HepG2 (cell line): ENCODE results near the gene FBXL7.

Experiments
- AGO2 ChIP-seq: fragments of 200-400 bp; formaldehyde crosslinking; optimal IDR thresholded peaks from 2 replicates; pipeline ENCODE3; 2017; ENCODE audit warnings: mild to moderate bottlenecking, low read depth, low read length, moderate library complexity
- BCL3 ChIP-seq: sonication (generic); formaldehyde crosslinking; IDR thresholded peaks from 2 replicates; pipeline ENCODE4 v1.5.1; 2020; ENCODE audit warnings: mild to moderate bottlenecking, missing genetic modification reagents, moderate library complexity
- CBX2 ChIP-seq, 2 experiments: fragments of 200-600 bp in 1 of 2; sonication (generic); formaldehyde crosslinking in 1 of 2; IDR thresholded peaks; 2 replicates each; pipeline versions ENCODE4 v1.7.0 to v1.8.1; 2018 to 2022; ENCODE audit warnings: low read depth in 2 of 2, low read length in 1 of 2, mild to moderate bottlenecking in 1 of 2, missing genetic modification reagents in 1 of 2
- DMTF1 ChIP-seq: sonication (generic); formaldehyde crosslinking; IDR thresholded peaks from 2 replicates; pipeline ENCODE4 v1.4.0; 2020; ENCODE audit warnings: mild to moderate bottlenecking, missing genetic modification reagents
- EP300 ChIP-seq, 3 experiments: sonication (generic) in 1 of 3; formaldehyde crosslinking in 1 of 3; IDR thresholded peaks; 2 replicates each; pipeline versions ENCODE4 v1.5.1 to v1.6.1; 2011 to 2020; ENCODE audit warnings: low read depth in 2 of 3, low read length in 2 of 3, borderline replicate concordance in 1 of 3, improper control_type of control experiment in 1 of 3, mild to moderate bottlenecking in 1 of 3, missing genetic modification reagents in 1 of 3, moderate library complexity in 1 of 3
- FOXK2 ChIP-seq: fragments of 450-650 bp; IDR thresholded peaks from 2 replicates; pipeline ENCODE4 v1.6.1; 2016
- HDAC2 ChIP-seq: sonication (generic); formaldehyde crosslinking; IDR thresholded peaks from 2 replicates; pipeline ENCODE4 v1.4.0; 2020; ENCODE audit warnings: missing genetic modification reagents
- PREB ChIP-seq: sonication (generic); formaldehyde crosslinking; IDR thresholded peaks from 2 replicates; pipeline ENCODE4 v1.4.0; 2020; ENCODE audit warnings: missing genetic modification reagents
- SRSF1 ChIP-seq: fragments of 200-400 bp; formaldehyde crosslinking; optimal IDR thresholded peaks from 2 replicates; pipeline ENCODE3; 2017; ENCODE audit warnings: mild to moderate bottlenecking, low read depth, low read length, moderate library complexity
- THAP9 ChIP-seq: sonication (generic); formaldehyde crosslinking; IDR thresholded peaks from 2 replicates; pipeline ENCODE4; 2020; ENCODE audit warnings: missing genetic modification reagents, mild to moderate bottlenecking, borderline replicate concordance
- ZNF790 ChIP-seq: sonication (generic); formaldehyde crosslinking; IDR thresholded peaks from 2 replicates; pipeline ENCODE4 v1.8.0; 2022; ENCODE audit warnings: missing genetic modification reagents, mild to moderate bottlenecking, borderline replicate concordance
- ZSCAN31 ChIP-seq: sonication (generic); formaldehyde crosslinking; IDR thresholded peaks from 2 replicates; pipeline ENCODE4 v1.5.0; 2020; ENCODE audit warnings: low read depth, mild to moderate bottlenecking, missing genetic modification reagents

GRCh38 chr5:15966651-15967050, 466.7 kb downstream of the FBXL7 start:
- TF ChIP-seq FOXK2 (no peak), ZSCAN31 (CRISPR knock-in tag) (no peak), PREB (CRISPR knock-in tag) (no peak), SRSF1 (no peak), AGO2 (no peak), CBX2 (IDR thresholded peaks at IDR 0.05; ENCODE audit: low read depth, low read length) (no peak), CBX2 (CRISPR knock-in tag; IDR thresholded peaks at IDR 0.05; ENCODE audit: low read depth) (no peak), BCL3 (no peak), DMTF1 (no peak), HDAC2 (CRISPR knock-in tag) (no peak), THAP9 (CRISPR knock-in tag) (no peak), EP300 (IDR thresholded peaks at IDR 0.05; ENCODE audit: low read depth in 2 of 2, low read length in 2 of 2) (no peak), EP300 (CRISPR knock-in tag; IDR thresholded peaks at IDR 0.05; ENCODE audit: borderline replicate concordance) (no peak), ZNF790 (CRISPR knock-in tag) (no peak)
